Muscle layer of duodenum (tissue), 2 donors: ENCODE measurements around the gene ZNF836.

Experiments used
- H3K27ac ChIP-seq: one replicate; pipeline ENCODE4 v1.7.0; 2013; ENCODE audit warnings: mild to moderate bottlenecking, low read length
- H3K27me3 ChIP-seq: one replicate; pipeline ENCODE4 v1.7.0; 2013; ENCODE audit warnings: low read depth, mild to moderate bottlenecking, control low read depth, low read length
- H3K36me3 ChIP-seq, 2 donors: one replicate each; pipeline ENCODE4 v1.7.0; 2013; ENCODE audit warnings: low read length in 2 of 2, control low read depth in 1 of 2, mild to moderate bottlenecking in 1 of 2; ENCODE audit not compliant: insufficient read depth in 2 of 2, control insufficient read depth in 1 of 2
- H3K4me1 ChIP-seq, 2 donors: one replicate each; pipeline ENCODE4 v1.7.0; 2013; ENCODE audit warnings: low read length in 2 of 2, mild to moderate bottlenecking in 2 of 2, control low read depth in 1 of 2, moderate library complexity in 1 of 2; ENCODE audit not compliant: insufficient read depth in 2 of 2, control insufficient read depth in 1 of 2
- H3K4me3 ChIP-seq, 2 donors: one replicate each; pipeline ENCODE4 v1.7.0; 2013; ENCODE audit warnings: low read length in 2 of 2, low read depth in 1 of 2, mild to moderate bottlenecking in 1 of 2
- H3K9me3 ChIP-seq, 2 donors: one replicate each; pipeline ENCODE4 v1.7.0; 2013; ENCODE audit warnings: low read length in 2 of 2, control low read depth in 1 of 2, mild to moderate bottlenecking in 1 of 2; ENCODE audit not compliant: control insufficient read depth in 1 of 2
- donor health status: healthy.

Gene ZNF836

GRCh38 chr19:52176574-52176973, 5.2 kb upstream of the ZNF836 start:
- Histone ChIP-seq H3K4me1 (no peaks in the 10 kb centered on the region), H3K4me3 (no peak overlapping the region), H3K9me3 (no peaks in the 10 kb centered on the region), H3K27me3 (no peaks in the 10 kb centered on the region), H3K36me3 (no peaks in the 10 kb centered on the region), H3K27ac (no peak overlapping the region)

- peak overlapping the region; percentile 94 to 99 for H3K4me3 ChIP-seq
- H3K9me3 ChIP-seq, result no peaks in the 10 kb centered on the region
- H3K27me3 ChIP-seq, result no peaks in the 10 kb centered on the region
- H3K4me1 ChIP-seq, result peaks cover 0 to 12% of the 10 kb centered on the region in 2 donors
- H3K27ac ChIP-seq, result no peak overlapping the region
- peaks cover 9 to 11% of the 10 kb centered on the region in 2 donors for H3K36me3 ChIP-seq
Observed at GRCh38 chr19:52172347-52172746, 926 bp upstream of the ZNF836 start.

GRCh38 chr19:52170863-52171320, 529 bp downstream of the ZNF836 start:
- Histone ChIP-seq H3K9me3 (no peaks in the 10 kb centered on the region), H3K27ac (peak overlapping the region; percentile 93), H3K36me3 (peaks cover 11 to 12% of the 10 kb centered on the region in 2 donors), H3K4me1 (peaks cover 0 to 12% of the 10 kb centered on the region in 2 donors), H3K27me3 (no peaks in the 10 kb centered on the region), H3K4me3 (peak overlapping the region; percentile 94 to 99)

GRCh38 chr19:52170304-52170703, 1.1 kb downstream of the ZNF836 start:
- Histone ChIP-seq H3K36me3 (peaks cover 11 to 18% of the 10 kb centered on the region in 2 donors), H3K27me3 (no peaks in the 10 kb centered on the region), H3K4me1 (peaks cover 0 to 12% of the 10 kb centered on the region in 2 donors), H3K9me3 (no peaks in the 10 kb centered on the region), H3K4me3 (peak overlapping the region; percentile 94 to 99), H3K27ac (peak overlapping the region; percentile 93)

GRCh38 chr19:52155596-52156359, 15.6 kb downstream of the ZNF836 start:
- no peaks in the 10 kb centered on the region for H3K27me3 ChIP-seq
- H3K4me3 ChIP-seq, result peak overlapping the region; percentile 7 to 8
- peaks cover 20 to 58% of the 10 kb centered on the region in 2 donors for H3K36me3 ChIP-seq
- H3K27ac ChIP-seq, result no peak overlapping the region
- peaks cover 24 to 33% of the 10 kb centered on the region in 2 donors for H3K9me3 ChIP-seq
- no peaks in the 10 kb centered on the region for H3K4me1 ChIP-seq

- H3K36me3 ChIP-seq, result no peaks in the 10 kb centered on the region
- no peaks in the 10 kb centered on the region for H3K27me3 ChIP-seq
- no peaks in the 10 kb centered on the region for H3K9me3 ChIP-seq
- no peak overlapping the region for H3K27ac ChIP-seq
- H3K4me3 ChIP-seq, result no peak overlapping the region
- H3K4me1 ChIP-seq, result no peaks in the 10 kb centered on the region
Observed at GRCh38 chr19:52148256-52148655, 23.2 kb downstream of the ZNF836 start.

- Histone ChIP-seq H3K4me3 (no peak overlapping the region), H3K4me1 (peaks cover 5 to 13% of the 10 kb centered on the region in 2 donors), H3K36me3 (no peaks in the 10 kb centered on the region), H3K27ac (no peak overlapping the region), H3K9me3 (no peaks in the 10 kb centered on the region), H3K27me3 (no peaks in the 10 kb centered on the region)
Observed at GRCh38 chr19:52142001-52142595, 29.3 kb downstream of the ZNF836 start.

- no peaks in the 10 kb centered on the region for H3K27me3 ChIP-seq
- H3K36me3 ChIP-seq, result no peaks in the 10 kb centered on the region
- no peak overlapping the region for H3K4me3 ChIP-seq
- H3K4me1 ChIP-seq, result peaks cover 5 to 13% of the 10 kb centered on the region in 2 donors
- H3K27ac ChIP-seq, result no peak overlapping the region
- no peaks in the 10 kb centered on the region for H3K9me3 ChIP-seq
Observed at GRCh38 chr19:52141203-52141602, 30.2 kb downstream of the ZNF836 start.

- Histone ChIP-seq H3K4me1 (peaks cover 5 to 13% of the 10 kb centered on the region in 2 donors), H3K9me3 (no peaks in the 10 kb centered on the region), H3K27ac (peak overlapping the region; percentile 79), H3K27me3 (no peaks in the 10 kb centered on the region), H3K4me3 (peak overlapping the region; percentile 71 to 92), H3K36me3 (no peaks in the 10 kb centered on the region)
Observed at GRCh38 chr19:52140032-52140710, 31.2 kb downstream of the ZNF836 start.

GRCh38 chr19:52139252-52140031, 32.0 kb downstream of the ZNF836 start, which contains the start of gene ZNF616:
Gene ZNF616, minus strand, starts transcription at chr19:52139938. Its CDS starts 9,426 bp downstream, at chr19:52130512.
- Histone ChIP-seq H3K9me3 (no peaks in the 10 kb centered on the region), H3K27ac (peak within 1 kb of the TSS; percentile 95), H3K4me3 (peak within 1 kb of the TSS; percentile 92 to 99), H3K36me3 (no peaks in the 10 kb centered on the region), H3K4me1 (peaks cover 5 to 13% of the 10 kb centered on the region in 2 donors), H3K27me3 (no peaks in the 10 kb centered on the region)

- Histone ChIP-seq H3K36me3 (no peaks in the 10 kb centered on the region), H3K27me3 (no peaks in the 10 kb centered on the region), H3K4me3 (peak overlapping the region; percentile 92 to 99), H3K27ac (peak overlapping the region; percentile 95), H3K9me3 (no peaks in the 10 kb centered on the region), H3K4me1 (peaks cover 5 to 13% of the 10 kb centered on the region in 2 donors)
Observed at GRCh38 chr19:52138983-52139251, 32.5 kb downstream of the ZNF836 start.
